Measurements from ENCODE around the gene PRKCZ.

DNA sequence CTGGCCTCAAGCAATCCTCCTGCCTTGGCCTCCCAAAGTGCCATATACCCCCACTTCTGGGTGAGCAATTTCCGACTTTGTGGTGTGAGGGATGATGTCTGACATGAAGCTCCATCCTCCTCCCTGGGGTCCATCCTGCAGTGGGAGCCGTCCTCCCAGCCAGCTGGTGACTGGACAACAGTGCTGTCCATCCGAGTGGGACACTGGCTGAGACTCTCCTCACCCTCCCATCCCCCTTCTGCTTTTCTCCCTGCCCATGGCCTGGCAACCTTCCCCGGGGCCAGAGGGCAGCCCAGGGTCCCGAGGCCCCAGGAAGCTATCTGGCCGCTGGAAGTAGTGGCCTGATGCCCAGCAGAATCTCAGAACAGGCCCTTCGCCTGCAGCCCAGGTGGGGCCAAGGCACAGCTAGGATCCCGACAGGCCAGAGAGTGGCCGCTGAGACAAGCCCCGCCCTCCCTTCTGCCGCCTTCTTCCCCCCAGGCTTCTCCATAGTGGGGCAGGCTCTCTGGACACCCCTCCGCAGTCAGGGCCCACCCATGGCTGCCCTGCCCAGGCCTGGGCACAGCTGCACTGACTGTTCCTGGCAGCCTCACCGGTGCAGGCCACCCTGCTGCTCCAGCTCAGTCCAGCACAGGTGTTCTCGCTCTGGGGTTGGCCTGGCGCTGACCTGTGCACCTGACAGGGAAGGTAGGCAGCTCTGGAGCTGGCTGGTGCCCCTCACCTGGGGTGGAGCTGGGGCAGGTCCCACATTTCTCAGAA, 152.8 kb downstream of the PRKCZ start:
- TF ChIP-seq EZH2 (IDR thresholded peaks at IDR 0.05; ENCODE audit: insufficient read depth, poor library complexity, severe bottlenecking) = no peak
- no peak for TF ChIP-seq EZH2phosphoT487 (IDR thresholded peaks at IDR 0.05; ENCODE audit: insufficient read depth, low read depth)

All from GM23248 (cell line).